H1 (cell line): Measurements from ENCODE around the gene HIPK2.

ENCODE experiments used
- EZH2 ChIP-seq: fragments of 200-600 bp; sonication (generic); IDR thresholded peaks from 2 replicates; pipeline ENCODE4 v1.7.1; 2012; ENCODE audit warnings: low read depth, mild to moderate bottlenecking, moderate library complexity, low read length, inconsistent platforms; ENCODE audit not compliant: severe bottlenecking
- JUND ChIP-seq: IDR thresholded peaks from 2 replicates; pipeline ENCODE4 v1.6.1; 2011; ENCODE audit warnings: mild to moderate bottlenecking, improper control_type of control experiment, low read length
- POLR2A ChIP-seq, 2 experiments: IDR thresholded peaks; 1 replicate in 1 of 2; 2 replicates in 1 of 2; pipeline ENCODE4 v1.6.1; 2011; ENCODE audit warnings: low read depth in 2 of 2, low read length in 2 of 2, mild to moderate bottlenecking in 2 of 2; ENCODE audit errors: control extremely low read depth in 1 of 2
- POLR2AphosphoS5 ChIP-seq: IDR thresholded peaks from 2 replicates; pipeline ENCODE4 v1.6.1; 2011; ENCODE audit warnings: low read depth, low read length
- RXRA ChIP-seq: IDR thresholded peaks from 2 replicates; pipeline ENCODE4 v1.6.1; 2011; ENCODE audit warnings: low read depth, mild to moderate bottlenecking, low read length, moderate library complexity; ENCODE audit not compliant: insufficient read depth
- SIN3A ChIP-seq, 2 experiments: IDR thresholded peaks in 1 of 2; conservative IDR thresholded peaks in 1 of 2; 2 replicates each; pipeline ENCODE4 v1.6.1; 2011 to 2012; ENCODE audit warnings: low read length in 2 of 2, improper control_type of control experiment in 1 of 2, low read depth in 1 of 2, mild to moderate bottlenecking in 1 of 2
- SIRT6 ChIP-seq: IDR thresholded peaks from one replicate; pipeline ENCODE4 v1.7.1; 2012; ENCODE audit warnings: low read length, inconsistent platforms
- TBP ChIP-seq: IDR thresholded peaks from 2 replicates; pipeline ENCODE4 v1.6.1; 2011; ENCODE audit warnings: low read depth, low read length, improper control_type of control experiment
- TCF12 ChIP-seq: IDR thresholded peaks from 2 replicates; pipeline ENCODE4 v1.6.1; 2011; ENCODE audit warnings: low read depth, mild to moderate bottlenecking, low read length
- TF ChIP-seq, protein P1 (sequence below), 3 experiments: IDR thresholded peaks; 1 replicate in 2 of 3; 2 replicates in 1 of 3; pipeline versions ENCODE4 v1.5.1 to v1.6.1; 2011; ENCODE audit warnings: low read length in 3 of 3, mild to moderate bottlenecking in 3 of 3, inconsistent platforms in 2 of 3, low read depth in 1 of 3, moderate library complexity in 1 of 3; ENCODE audit not compliant: insufficient read depth in 1 of 3; ENCODE audit errors: control extremely low read depth in 1 of 3
- TF ChIP-seq, protein P2 (sequence below): IDR thresholded peaks from 2 replicates; pipeline ENCODE4 v1.6.1; 2011; ENCODE audit warnings: low read length, improper control_type of control experiment

DNA sequence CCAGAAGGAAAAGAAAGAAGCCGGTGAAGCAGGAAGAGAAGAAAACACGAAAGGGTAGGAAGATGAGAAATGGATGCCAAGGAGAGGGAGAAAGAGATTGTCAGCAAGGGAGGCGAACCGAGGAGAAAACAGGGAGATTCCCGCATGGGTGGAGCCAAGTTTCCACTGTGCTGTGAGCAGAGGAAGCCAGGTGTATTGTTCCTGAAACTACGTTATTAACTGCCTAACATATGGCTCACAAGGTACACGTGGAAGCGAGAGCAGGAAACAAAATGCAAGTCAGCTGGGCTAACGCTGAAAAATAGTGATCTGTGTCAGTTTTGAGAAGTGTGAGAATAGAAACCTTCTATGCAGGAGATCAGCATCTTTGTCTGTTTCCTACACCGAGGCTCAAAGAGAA is 20.4 kb upstream of the HIPK2 start:
- TF ChIP-seq POLR2AphosphoS5 (no peak), EZH2 (no peak), JUND (no peak), TCF12 (no peak), TBP (no peak), SIRT6 (no peak), SIN3A (conservative IDR thresholded peaks at IDR 0.05 in 1 of 2, IDR thresholded peaks at IDR 0.05 in 1 of 2; ENCODE audit: low read depth in 1 of 2, low read length in 2 of 2) (no peak), POLR2A (IDR thresholded peaks at IDR 0.05; ENCODE audit: control extremely low read depth in 1 of 2, low read depth in 2 of 2, low read length in 2 of 2) (no peak), RXRA (no peak)
- TF ChIP-seq, protein P1, sequence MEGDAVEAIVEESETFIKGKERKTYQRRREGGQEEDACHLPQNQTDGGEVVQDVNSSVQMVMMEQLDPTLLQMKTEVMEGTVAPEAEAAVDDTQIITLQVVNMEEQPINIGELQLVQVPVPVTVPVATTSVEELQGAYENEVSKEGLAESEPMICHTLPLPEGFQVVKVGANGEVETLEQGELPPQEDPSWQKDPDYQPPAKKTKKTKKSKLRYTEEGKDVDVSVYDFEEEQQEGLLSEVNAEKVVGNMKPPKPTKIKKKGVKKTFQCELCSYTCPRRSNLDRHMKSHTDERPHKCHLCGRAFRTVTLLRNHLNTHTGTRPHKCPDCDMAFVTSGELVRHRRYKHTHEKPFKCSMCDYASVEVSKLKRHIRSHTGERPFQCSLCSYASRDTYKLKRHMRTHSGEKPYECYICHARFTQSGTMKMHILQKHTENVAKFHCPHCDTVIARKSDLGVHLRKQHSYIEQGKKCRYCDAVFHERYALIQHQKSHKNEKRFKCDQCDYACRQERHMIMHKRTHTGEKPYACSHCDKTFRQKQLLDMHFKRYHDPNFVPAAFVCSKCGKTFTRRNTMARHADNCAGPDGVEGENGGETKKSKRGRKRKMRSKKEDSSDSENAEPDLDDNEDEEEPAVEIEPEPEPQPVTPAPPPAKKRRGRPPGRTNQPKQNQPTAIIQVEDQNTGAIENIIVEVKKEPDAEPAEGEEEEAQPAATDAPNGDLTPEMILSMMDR (IDR thresholded peaks at IDR 0.05; ENCODE audit: control extremely low read depth in 1 of 3, insufficient read depth in 1 of 3, low read depth in 1 of 3, low read length in 3 of 3): no peak
- TF ChIP-seq, protein P2, sequence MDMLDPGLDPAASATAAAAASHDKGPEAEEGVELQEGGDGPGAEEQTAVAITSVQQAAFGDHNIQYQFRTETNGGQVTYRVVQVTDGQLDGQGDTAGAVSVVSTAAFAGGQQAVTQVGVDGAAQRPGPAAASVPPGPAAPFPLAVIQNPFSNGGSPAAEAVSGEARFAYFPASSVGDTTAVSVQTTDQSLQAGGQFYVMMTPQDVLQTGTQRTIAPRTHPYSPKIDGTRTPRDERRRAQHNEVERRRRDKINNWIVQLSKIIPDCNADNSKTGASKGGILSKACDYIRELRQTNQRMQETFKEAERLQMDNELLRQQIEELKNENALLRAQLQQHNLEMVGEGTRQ: no peak
